Esophagus muscularis mucosa (tissue), 4 donors: ENCODE data around the gene NCEH1. TPM values are rescaled to one million over a fixed set of nuclear protein-coding genes. Genes with fewer than 3 reads are reported as not detected.

Experiments
- DNase-seq: peaks from one replicate; pipeline ENCODE4 v3.0.0-alpha.2; 2017; ENCODE audit errors: extremely low spot score
- H3K27ac ChIP-seq, 4 donors: fragments of 200-600 bp; sonication (generic); replicated peaks in 1 of 4; 1 replicate in 3 of 4; 2 replicates in 1 of 4; pipeline ENCODE4 v1.5.1; 2016 to 2019; ENCODE audit warnings: mild to moderate bottlenecking in 1 of 4
- H3K27me3 ChIP-seq, 4 donors: fragments of 200-600 bp; sonication (generic); one replicate each; pipeline versions ENCODE4 v1.5.1 to v1.6.0; 2016 to 2019
- H3K36me3 ChIP-seq, 4 donors: fragments of 200-600 bp; sonication (generic); one replicate each; pipeline ENCODE4 v1.5.1; 2016 to 2019
- H3K4me1 ChIP-seq, 4 donors: fragments of 200-600 bp; sonication (generic); one replicate each; pipeline ENCODE4 v1.5.1; 2016 to 2019
- H3K4me3 ChIP-seq, 4 donors: fragments of 200-600 bp; sonication (generic); 1 replicate in 2 of 4; 2 replicates in 2 of 4; pipeline ENCODE4 v1.5.1; 2016 to 2019; ENCODE audit warnings: mild to moderate bottlenecking in 4 of 4, moderate library complexity in 1 of 4
- H3K9me3 ChIP-seq, 4 donors: fragments of 200-600 bp; sonication (generic); 1 replicate in 3 of 4; 2 replicates in 1 of 4; pipeline ENCODE4 v1.5.1; 2016 to 2019
- CTCF ChIP-seq, 3 experiments: fragments of 200-600 bp in 2 of 3; fragments of 450-650 bp in 1 of 3; sonication (generic) in 2 of 3; IDR thresholded peaks; one replicate each; pipeline ENCODE4 v1.5.1; 2017 to 2019; ENCODE audit warnings: antibody characterized with exemption in 3 of 3, mild to moderate bottlenecking in 2 of 3, moderate library complexity in 1 of 3
- EP300 ChIP-seq: sonication (generic); formaldehyde crosslinking; IDR thresholded peaks from one replicate; pipeline ENCODE4 v1.6.1; 2017; ENCODE audit warnings: antibody characterized with exemption
- POLR2A ChIP-seq: fragments of 450-650 bp; IDR thresholded peaks from one replicate; pipeline ENCODE4 v1.6.1; 2017; ENCODE audit warnings: antibody characterized with exemption, moderate library complexity, mild to moderate bottlenecking, low read depth
- POLR2AphosphoS5 ChIP-seq, 2 donors: sonication (generic); formaldehyde crosslinking; IDR thresholded peaks; one replicate each; pipeline ENCODE4 v1.6.1; 2017; ENCODE audit warnings: antibody characterized with exemption in 2 of 2
- WGBS: methylation state at CpG from one replicate; pipeline ENCODE4 v1.1.5; 2018; 5-methylcytosine and 5-hydroxymethylcytosine counted together
- intact Hi-C: fragments of 100-400 bp; cut with DNase I; formaldehyde crosslinking; loops from one replicate; pipeline ENCODE4 v1.15.1; 2023
- total RNA-seq, 4 donors: library from RNA; depleted of rRNA; stranded (reverse); fragments of >200 nt; gene quantifications; one replicate each; pipeline versions ENCODE4 v1.1.0 to v1.2.1, GENCODE V29; 2016

Gene NCEH1
- total RNA-seq, 4 donors from 2014 or later = 3.0 to 11.6 (median 3.7) TPM

GRCh38 chr3:172716476-172716875, 5.6 kb upstream of the NCEH1 start:
- H3K27ac ChIP-seq = no peak overlapping the region
- TF ChIP-seq POLR2AphosphoS5 (IDR thresholded peaks at IDR 0.05) (no peak), CTCF (IDR thresholded peaks at IDR 0.05) (no peak), EP300 (no peak), POLR2A (no peak)
- no peaks in the 10 kb centered on the region for H3K27me3 ChIP-seq
- peaks cover 0 to 11% (median 4%) of the 10 kb centered on the region in 4 donors for H3K9me3 ChIP-seq
- DNase-seq = peak; percentile 87
- H3K36me3 ChIP-seq = no peaks in the 10 kb centered on the region
- 68% methylated on average over 5 of the region's 5 CpGs for WGBS
- intact Hi-C loops = no loop called here
- no peak overlapping the region for H3K4me3 ChIP-seq
- peaks cover 3 to 5% (median 5%) of the 10 kb centered on the region in 4 donors for H3K4me1 ChIP-seq

- H3K9me3 ChIP-seq = peaks cover 0 to under 1% (median 0%) of the 10 kb centered on the region in 4 donors
- WGBS = 65% methylated on average over 3 of the region's 3 CpGs
- no peak for TF ChIP-seq CTCF (IDR thresholded peaks at IDR 0.05)
- TF ChIP-seq POLR2A = no peak
- no peak for TF ChIP-seq POLR2AphosphoS5 (IDR thresholded peaks at IDR 0.05)
- no peak for TF ChIP-seq EP300
- H3K4me1 ChIP-seq = peaks cover 17 to 25% (median 23%) of the 10 kb centered on the region in 4 donors
- H3K27ac ChIP-seq = no peak overlapping the region
- no peaks in the 10 kb centered on the region for H3K27me3 ChIP-seq
- H3K36me3 ChIP-seq = no peaks in the 10 kb centered on the region
- intact Hi-C loops = loop anchor here (5.0 kb wide), 2 partner anchors 34 to 41 kb away; no protein-coding TSS in a partner anchor
- H3K4me3 ChIP-seq = no peak overlapping the region
- no peak for DNase-seq
Measured at GRCh38 chr3:172713316-172713715, 2.4 kb upstream of the NCEH1 start.

GRCh38 chr3:172711454-172711795, 558 bp upstream of the NCEH1 start:
- no peaks in the 10 kb centered on the region for H3K27me3 ChIP-seq
- no peak for TF ChIP-seq CTCF (IDR thresholded peaks at IDR 0.05)
- intact Hi-C loops = loop anchor here (5.0 kb wide), 2 partner anchors 36 to 39 kb away; no protein-coding TSS in a partner anchor
- H3K4me1 ChIP-seq = peaks cover 17 to 36% (median 27%) of the 10 kb centered on the region in 4 donors
- H3K4me3 ChIP-seq = peak overlapping the region; percentile 76 to 92 (median 84)
- H3K36me3 ChIP-seq = no peaks in the 10 kb centered on the region
- H3K9me3 ChIP-seq = no peaks in the 10 kb centered on the region
- DNase-seq = no peak
- WGBS = 43% methylated on average over 2 of the region's 2 CpGs
- peak overlapping the region; percentile 90 to 97 (median 93) for H3K27ac ChIP-seq

GRCh38 chr3:172709774-172710663, 848 bp downstream of the NCEH1 start:
- Histone ChIP-seq H3K36me3 (no peaks in the 10 kb centered on the region), H3K4me1 (peaks cover 17 to 36% (median 27%) of the 10 kb centered on the region in 4 donors), H3K27ac (peak overlapping the region; percentile 90 to 97 (median 93)), H3K27me3 (no peaks in the 10 kb centered on the region), H3K4me3 (peak overlapping the region; percentile 76 to 92 (median 84)), H3K9me3 (no peaks in the 10 kb centered on the region)
- 4% methylated on average over 10 of the region's 17 CpGs for WGBS
- no peak for DNase-seq
- TF ChIP-seq CTCF (IDR thresholded peaks at IDR 0.05) = no peak
- no peak for TF ChIP-seq POLR2AphosphoS5 (IDR thresholded peaks at IDR 0.05)
- TF ChIP-seq EP300 = no peak
- TF ChIP-seq POLR2A = no peak
- intact Hi-C loops = loop anchor here (5.0 kb wide), 2 partner anchors 37 to 38 kb away; no protein-coding TSS in a partner anchor
